NCI-H146 (cell line): ENCODE results near the gene ALKBH7.
A peak's percentile ranks its signal among the peaks of the same experiment; 100 is the strongest.

Experiments
- DNase-seq: peaks from one replicate; lab custom pipeline; 2025; lab: John Stamatoyannopoulos, UW

The ALKBH7 gene

DNA sequence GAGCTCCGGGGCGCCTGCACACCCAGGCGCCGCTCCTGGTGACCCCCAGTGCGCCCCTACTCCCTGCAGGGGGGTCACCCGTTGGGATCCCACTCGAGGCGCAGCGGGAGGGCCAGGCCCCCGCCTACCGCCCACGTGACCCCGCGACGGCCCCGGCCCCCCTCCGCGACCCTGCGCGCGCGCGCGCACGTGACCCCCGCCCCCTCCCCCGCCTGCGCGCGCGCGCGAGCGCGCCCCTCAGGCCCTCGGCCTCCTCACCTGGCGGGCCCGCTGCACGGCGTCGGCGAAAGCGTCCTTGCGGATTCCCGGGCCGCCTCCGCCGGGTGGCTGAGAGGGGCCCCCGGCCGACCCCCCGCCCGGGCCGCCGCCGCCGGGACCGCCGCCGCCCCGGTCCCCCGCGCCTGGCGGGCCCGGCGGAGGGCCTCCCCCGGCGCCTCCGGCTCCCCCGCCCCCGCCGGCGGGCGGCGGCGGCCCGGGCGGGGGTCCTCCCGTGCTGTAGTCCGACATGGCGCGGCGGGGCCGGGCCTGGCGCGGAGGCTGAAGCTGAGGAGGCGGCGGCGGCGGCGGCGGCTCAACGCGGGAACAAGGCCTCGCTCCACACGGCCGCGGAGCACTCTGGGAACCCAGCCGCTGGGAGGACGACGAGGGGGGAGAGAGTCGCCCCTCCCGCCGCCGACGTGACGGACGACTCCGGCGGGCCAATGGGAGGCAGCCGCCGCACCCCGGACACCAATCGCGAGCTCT is 51.8 kb downstream of the ALKBH7 start, which contains the start of gene KHSRP:
Gene KHSRP, minus strand, starts transcription at position 617 of the 744 bp plus-strand sequence. Its CDS starts 110 bp downstream, at position 507.
- DNase-seq: peak; percentile 13
